ENCODE measurements around the gene CAMK2N1. TPM values are rescaled to one million over a fixed set of nuclear protein-coding genes. Genes with fewer than 3 reads are reported as not detected.

The CAMK2N1 gene
- total and polyA plus RNA-seq, 2 of the 8 experiments (the other 6 are each of a cell fraction or from before 2014, with no cell fraction given), result 2.3 to 5.6 TPM

DNA sequence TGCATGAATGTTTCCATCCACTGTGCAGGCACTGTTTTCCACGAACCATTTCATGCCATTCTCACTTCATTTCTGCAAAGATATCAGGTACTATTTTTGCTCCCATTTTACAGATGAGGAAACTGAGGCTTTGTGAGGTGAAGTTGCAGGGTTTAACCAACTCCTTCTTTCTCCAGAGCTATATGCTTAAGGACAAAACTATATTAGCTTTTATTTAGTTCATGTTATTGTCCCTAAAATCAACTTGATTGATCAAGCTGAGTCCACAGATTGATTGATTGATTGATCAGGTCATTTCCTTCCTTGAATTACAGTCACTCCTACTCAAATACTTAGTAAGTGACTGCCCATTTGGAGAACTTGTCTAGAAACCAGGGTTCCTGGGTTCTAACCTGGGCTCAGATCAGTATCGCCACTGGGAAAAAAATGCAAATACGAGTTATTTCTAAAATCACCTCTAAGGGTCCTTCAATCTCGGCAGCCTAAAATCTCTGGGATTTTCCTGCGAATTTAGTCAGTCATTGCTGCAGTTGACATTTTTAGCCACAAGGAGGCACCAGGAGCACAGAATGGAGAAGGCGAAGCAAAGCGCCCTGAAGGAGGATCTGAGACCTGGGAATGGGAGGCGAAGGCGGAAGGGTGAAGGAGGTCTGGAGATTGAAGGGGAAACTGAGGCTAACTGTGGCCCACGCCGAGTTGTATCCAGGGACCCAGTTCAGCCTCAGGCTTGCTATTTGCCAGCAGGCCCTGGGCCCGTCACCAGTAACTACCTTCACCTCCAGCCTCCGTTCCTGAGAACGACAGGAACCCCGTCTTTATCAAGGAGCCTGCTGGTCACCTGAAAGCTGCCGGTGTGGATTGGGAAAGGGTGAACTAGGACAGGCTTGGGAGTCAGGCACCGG, 36.2 kb upstream of the CAMK2N1 start:
- Histone ChIP-seq H3K79me2 (ENCODE audit: control insufficient read depth in 1 of 2, insufficient read depth in 2 of 2, low read length in 2 of 2) (no peaks in the 10 kb centered on the region), H3K79me1 (ENCODE audit: low read depth, low read length) (no peaks in the 10 kb centered on the region), H2BK5ac (ENCODE audit: low read depth, low read length) (no peak overlapping the region), H2BK12ac (ENCODE audit: low read depth, low read length) (no peak overlapping the region), H3K27me3 (replicated peaks in 1 of 4; ENCODE audit: control insufficient read depth in 3 of 4, extremely low read depth in 1 of 4, insufficient read depth in 3 of 4, low read length in 3 of 4) (no peaks in the 10 kb centered on the region; a peak in 1 of 7 replicates), H4K8ac (ENCODE audit: extremely low read depth, insufficient read depth, low read length) (no peak overlapping the region), H3K36me3 (ENCODE audit: control insufficient read depth in 2 of 4, insufficient read depth in 4 of 4, low read length in 3 of 4) (no peaks in the 10 kb centered on the region), H2AFZ (ENCODE audit: low read length) (peak overlapping the region; percentile 99), H4K91ac (replicated peaks; ENCODE audit: insufficient read length, low read length) (no peak overlapping the region), H3K56ac (replicated peaks; ENCODE audit: insufficient read length, low read depth, low read length) (no peak overlapping the region), H4K20me1 (replicated peaks in 1 of 2; ENCODE audit: control insufficient read depth in 1 of 2, insufficient read depth in 2 of 2, low read length in 2 of 2) (no peaks in the 10 kb centered on the region), H2AK5ac (ENCODE audit: low read depth, low read length) (no peak overlapping the region), H3K4me1 (replicated peaks in 1 of 4; ENCODE audit: control insufficient read depth in 3 of 4, insufficient read depth in 4 of 4, low read length in 3 of 4) (peaks cover 0 to 1% (median 0%) of the 10 kb centered on the region in 4 experiments; a peak in 1 of 7 replicates), H3K4ac (replicated peaks; ENCODE audit: insufficient read length, low read depth, low read length) (no peak overlapping the region), H4K5ac (ENCODE audit: insufficient read length, low read depth, low read length) (no peak overlapping the region), H3K9me3 (ENCODE audit: insufficient read depth in 2 of 2, low read depth in 1 of 2, low read length in 1 of 2) (no peaks in the 10 kb centered on the region), H3K4me2 (ENCODE audit: insufficient read depth in 1 of 2, low read depth in 2 of 2, low read length in 2 of 2) (peak overlapping the region in 1 of 2 experiments; percentile 17; a peak in 3 of 4 replicates), H3K9ac (replicated peaks in 1 of 4; ENCODE audit: extremely low read depth in 1 of 4, low read depth in 3 of 4, low read length in 3 of 4) (no peak overlapping the region), H2BK120ac (replicated peaks; ENCODE audit: low read depth, low read length) (no peak overlapping the region), H2BK20ac (ENCODE audit: low read length) (peak overlapping the region; percentile 61; the same call in 1 of the 2 replicates), H3K27ac (ENCODE audit: low read depth, low read length) (no peak overlapping the region), H3K4me3 (ENCODE audit: extremely low read depth in 1 of 4, insufficient read depth in 2 of 4, low read depth in 3 of 4, low read length in 4 of 4) (0 out of 8 replicates have a peak overlapping the region, but pooled peaks of 1 of the 4 experiments have one; percentile 14), H3K23ac (ENCODE audit: insufficient read length) (no peak overlapping the region), H3K18ac (ENCODE audit: extremely low read depth, low read length) (peak overlapping the region; percentile 71; the same call in 1 of the 2 replicates), H2BK15ac (ENCODE audit: low read length) (peak overlapping the region; percentile 97; the same call in 1 of the 2 replicates), H3K23me2 (ENCODE audit: low read depth, low read length) (0 out of 2 replicates have a peak, but pooled peaks cover 2% of the 10 kb centered on the region), H3K14ac (ENCODE audit: insufficient read length) (no peak overlapping the region)
- POLR2A ChIA-PET (ENCODE audit: partially characterized antibody), result interaction anchor here (1.0 kb wide), 1 partner anchor 139 kb away, joined by 4 read pairs; the partner anchor contains the start of gene DDOST
- WGBS, 2 experiments (ENCODE audit: extremely low coverage in 1 of 2, insufficient coverage in 1 of 2, insufficient read length in 1 of 2, insufficient replicate concordance in 2 of 2, low coverage in 1 of 2, low lambda C conversion rate in 2 of 2, missing lambda C conversion rate in 1 of 2), result 40% methylated on average over 17 of the region's 17 CpGs; no CpG with 5 or more reads in 1 of the 2 experiments
- CTCF ChIA-PET (ENCODE audit: partially characterized antibody), result interaction anchor here (0.6 to 5.0 kb wide), 24 partner anchors 8 to 258 kb away, joined by 3 to 35 read pairs (median 4); partner anchors contain the start of gene CDA
- DNase-seq (ENCODE audit: low read depth in 1 of 2, low spot score in 2 of 2) (peak; percentile 46 to 94), FAIRE-seq (peak; percentile 90)
- peak; percentile 44 for TF ChIP-seq TAF7 (optimal IDR thresholded peaks at IDR 0.05; ENCODE audit: borderline replicate concordance, low read depth, low read length)
- no peak; the same call in 1 of the 2 replicates for TF ChIP-seq GABPA (IDR thresholded peaks at IDR 0.05; ENCODE audit: borderline replicate concordance, insufficient read depth, low read length)
- no peak for TF ChIP-seq SP4 (IDR thresholded peaks at IDR 0.05; ENCODE audit: low read length)
- TF ChIP-seq YY1 (IDR thresholded peaks at IDR 0.05; ENCODE audit: low read depth, low read length), result 0 out of 2 replicates have a peak, but pooled peaks have one; percentile 45
- TF ChIP-seq CHD2 (IDR thresholded peaks at IDR 0.05; ENCODE audit: low read length), result no peak
- TF ChIP-seq HDAC2 (IDR thresholded peaks at IDR 0.05; ENCODE audit: borderline replicate concordance in 1 of 2, low read depth in 2 of 2, low read length in 2 of 2), result no peak
- no peak for TF ChIP-seq SP2 (IDR thresholded peaks at IDR 0.05; ENCODE audit: low read length)
- TF ChIP-seq, protein P1, sequence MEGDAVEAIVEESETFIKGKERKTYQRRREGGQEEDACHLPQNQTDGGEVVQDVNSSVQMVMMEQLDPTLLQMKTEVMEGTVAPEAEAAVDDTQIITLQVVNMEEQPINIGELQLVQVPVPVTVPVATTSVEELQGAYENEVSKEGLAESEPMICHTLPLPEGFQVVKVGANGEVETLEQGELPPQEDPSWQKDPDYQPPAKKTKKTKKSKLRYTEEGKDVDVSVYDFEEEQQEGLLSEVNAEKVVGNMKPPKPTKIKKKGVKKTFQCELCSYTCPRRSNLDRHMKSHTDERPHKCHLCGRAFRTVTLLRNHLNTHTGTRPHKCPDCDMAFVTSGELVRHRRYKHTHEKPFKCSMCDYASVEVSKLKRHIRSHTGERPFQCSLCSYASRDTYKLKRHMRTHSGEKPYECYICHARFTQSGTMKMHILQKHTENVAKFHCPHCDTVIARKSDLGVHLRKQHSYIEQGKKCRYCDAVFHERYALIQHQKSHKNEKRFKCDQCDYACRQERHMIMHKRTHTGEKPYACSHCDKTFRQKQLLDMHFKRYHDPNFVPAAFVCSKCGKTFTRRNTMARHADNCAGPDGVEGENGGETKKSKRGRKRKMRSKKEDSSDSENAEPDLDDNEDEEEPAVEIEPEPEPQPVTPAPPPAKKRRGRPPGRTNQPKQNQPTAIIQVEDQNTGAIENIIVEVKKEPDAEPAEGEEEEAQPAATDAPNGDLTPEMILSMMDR (IDR thresholded peaks at IDR 0.05; ENCODE audit: control extremely low read depth in 1 of 3, insufficient read depth in 1 of 3, low read depth in 1 of 3, low read length in 3 of 3), result peak; percentile 67 to 94 (median 92)

All from H1 (cell line).